NCI-H2196 treated with DMSO at 0.1 percent for 48 hours (cell line): Measurements from ENCODE around the gene ANKZF1.
"Not testable (repeated sequence)": the region's sequence is repeated elsewhere in the genome, so short reads cannot be mapped to it uniquely, and the experiment has no call there.

Source experiments
- DNase-seq: peaks from one replicate; lab custom pipeline; 2025; ENCODE audit not compliant: unreplicated experiment; lab: John Stamatoyannopoulos, UW

The ANKZF1 gene

DNA sequence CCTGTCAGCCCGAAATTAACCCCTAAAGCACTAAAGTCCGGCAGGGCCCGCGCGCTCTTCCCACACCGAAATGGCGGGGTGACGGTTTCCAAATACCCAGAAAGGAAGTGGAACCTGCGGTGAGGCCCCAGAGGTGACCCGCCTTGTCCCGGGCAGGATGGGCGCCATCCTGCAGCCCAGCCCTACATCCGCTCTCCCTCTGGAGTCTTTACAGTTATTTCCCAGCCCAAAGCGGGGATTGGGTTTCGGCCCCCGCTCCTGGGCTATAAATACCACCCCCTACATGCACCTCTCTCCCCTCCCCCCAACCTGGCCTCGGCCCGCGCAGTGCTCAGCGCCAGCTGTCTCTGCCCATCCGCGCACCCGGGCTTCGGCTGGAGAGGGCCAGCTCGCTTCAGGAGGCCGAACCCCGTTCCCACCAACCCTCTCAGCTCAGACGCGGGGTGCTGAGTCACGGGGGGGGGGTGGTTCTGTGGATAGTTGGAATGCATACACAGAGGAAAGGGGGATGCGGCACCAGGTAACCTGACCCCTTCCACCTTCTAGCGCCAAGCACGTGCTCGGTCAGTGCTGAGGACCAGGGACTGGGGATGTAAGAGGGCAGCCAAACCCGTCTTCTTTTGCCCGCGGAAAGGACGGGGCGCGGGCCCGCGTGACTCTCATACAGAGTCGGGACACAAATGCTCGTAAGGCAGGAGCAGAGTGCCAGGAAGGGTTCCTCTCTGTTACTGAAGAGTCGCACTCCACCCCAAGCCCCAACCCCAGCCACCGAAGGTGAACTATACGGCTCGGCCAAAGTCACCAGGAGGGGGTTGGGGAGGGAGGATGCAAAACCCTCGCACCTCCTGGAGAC is 23.5 kb downstream of the ANKZF1 start, which contains the start of gene TUBA4B:
TSS of gene TUBA4B (plus strand) at position 344 of the 853 bp plus-strand sequence. CDS start at position 509, 165 bp downstream.
- peak; percentile 11 for DNase-seq

DNA sequence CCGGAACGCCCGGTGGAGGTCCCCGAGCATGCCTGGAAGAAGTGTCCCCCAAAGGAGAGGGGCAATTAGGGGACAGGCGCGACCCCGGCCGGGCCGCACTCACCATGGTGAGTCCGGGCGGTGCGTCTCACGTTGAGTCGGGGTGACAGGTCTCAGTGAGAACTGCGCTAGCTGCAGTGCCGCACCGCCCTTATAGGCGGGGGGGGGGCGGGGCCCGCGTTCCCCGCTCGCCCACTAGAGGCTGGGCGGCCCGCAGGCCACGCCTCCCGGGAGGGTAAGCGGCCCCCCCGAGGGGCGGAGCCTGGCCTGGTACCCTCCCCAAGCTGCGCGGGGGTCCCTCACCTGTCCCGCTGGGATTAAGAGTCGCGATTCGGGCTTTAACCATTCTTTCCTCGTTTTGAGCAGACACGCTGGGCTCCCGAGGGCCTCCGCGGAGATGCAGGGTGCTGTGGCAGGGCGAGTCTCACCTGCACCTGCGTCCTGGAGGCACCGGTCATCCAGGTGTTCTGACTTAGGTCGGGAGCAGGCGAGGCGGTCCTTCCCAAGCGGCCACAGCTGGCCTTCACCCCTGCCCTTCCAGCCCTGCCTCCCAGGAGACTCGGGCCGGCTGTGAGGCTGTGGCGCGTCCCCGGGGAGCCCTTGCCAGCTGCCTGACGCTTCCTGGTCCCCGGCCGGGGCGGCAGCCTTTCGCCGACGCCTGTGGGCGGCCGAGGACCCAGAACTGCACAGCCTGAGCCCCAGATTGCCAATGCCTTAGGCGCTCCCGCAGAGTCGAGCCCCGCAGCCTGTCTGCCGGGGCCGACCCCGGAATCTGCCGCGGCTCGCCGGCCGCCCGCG is 24.4 kb downstream of the ANKZF1 start, which contains the start of gene TUBA4A:
TSS of gene TUBA4A (minus strand) at position 166 of the 837 bp plus-strand sequence. CDS start at position 106, 60 bp downstream.
- DNase-seq, result peak; percentile 51

DNA sequence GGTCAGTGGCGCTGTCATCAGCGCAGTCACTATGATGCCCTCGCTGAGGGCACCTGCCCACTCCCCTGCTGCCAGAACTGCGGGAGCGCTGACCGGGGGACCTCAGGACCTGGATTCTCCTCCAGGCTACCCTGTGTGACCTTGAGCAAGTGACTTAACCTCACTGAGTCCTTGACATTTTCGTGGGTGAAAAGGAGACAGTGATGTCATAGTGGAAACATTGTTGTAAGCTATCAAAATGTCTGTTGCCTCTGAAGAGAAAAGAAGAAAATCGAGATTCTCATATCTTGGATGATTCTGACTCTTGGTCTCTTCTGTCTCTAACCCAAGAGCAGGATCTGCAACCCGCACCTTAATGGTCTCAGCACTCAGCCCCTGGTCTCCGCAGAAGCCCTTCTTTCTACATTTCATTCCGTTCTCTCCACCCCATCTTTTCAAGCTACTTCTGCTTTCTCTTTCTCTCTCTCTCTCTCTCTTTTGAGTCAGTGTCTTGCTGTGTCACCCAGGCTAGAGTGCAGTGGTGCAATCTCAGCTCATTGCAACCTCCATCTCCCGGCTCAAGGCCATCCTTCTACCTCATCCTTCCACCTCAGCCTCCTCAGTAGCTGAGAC is 25.1 kb downstream of the ANKZF1 start:
- DNase-seq, result no peak

DNA sequence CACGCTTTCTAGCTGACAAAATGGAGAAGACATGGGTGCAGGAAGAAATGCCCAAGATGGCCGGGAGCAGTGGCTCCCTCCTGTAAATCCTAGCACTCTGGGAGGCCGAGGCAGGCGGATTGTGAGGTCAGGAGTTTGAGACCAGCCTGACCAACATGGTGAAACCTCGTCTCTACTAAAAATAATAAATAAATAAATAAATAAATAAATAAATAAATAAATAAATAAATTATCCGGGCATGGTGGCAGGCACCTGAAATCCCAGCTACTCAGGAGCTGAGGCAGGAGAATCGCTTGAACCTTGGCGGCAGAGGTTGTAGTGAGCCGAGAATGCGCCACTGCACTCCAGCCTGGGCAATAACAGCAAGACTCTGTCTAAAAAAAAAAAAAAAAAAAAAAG is 29.3 kb downstream of the ANKZF1 start:
- DNase-seq, result not testable (repeated sequence)

DNA sequence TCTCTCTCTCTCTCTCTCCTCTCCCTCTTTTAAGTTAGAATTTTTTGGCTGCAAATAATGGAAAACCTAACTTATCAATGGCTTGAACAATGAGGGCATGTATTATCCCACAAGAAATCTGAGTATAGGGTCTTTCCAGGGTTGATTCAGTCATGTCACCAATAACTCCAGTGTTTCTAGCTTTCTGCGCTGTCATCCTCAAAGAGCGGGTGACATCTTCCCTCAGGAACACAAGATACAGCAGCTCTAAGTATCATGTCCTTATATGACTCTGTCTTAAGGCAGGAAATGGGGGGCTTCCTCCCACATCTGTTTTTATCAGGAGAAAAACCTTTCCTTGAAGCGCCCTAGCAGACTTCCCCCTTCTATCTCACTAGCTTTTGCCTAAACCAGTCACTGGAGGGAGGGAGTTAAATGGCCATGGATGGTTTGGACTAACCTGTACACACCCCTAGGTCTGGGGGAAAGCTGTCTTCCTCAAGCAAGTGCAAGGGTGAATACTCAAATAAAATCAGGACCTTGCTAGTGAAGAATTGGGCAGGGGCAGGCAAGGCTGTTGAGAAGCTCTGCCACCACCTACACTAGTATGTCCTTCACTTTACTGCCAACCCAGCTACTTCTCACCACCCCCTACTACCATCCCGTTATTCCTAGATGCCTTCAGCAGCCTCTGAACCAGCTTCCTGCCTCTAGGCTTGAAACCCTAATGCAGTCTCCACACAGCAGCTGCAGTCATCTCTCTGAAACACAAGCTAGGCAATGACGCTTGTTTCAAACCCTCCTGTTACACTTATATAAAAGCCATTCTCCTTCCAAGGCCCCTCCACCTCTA is 31.6 kb downstream of the ANKZF1 start:
- DNase-seq, result no peak

DNA sequence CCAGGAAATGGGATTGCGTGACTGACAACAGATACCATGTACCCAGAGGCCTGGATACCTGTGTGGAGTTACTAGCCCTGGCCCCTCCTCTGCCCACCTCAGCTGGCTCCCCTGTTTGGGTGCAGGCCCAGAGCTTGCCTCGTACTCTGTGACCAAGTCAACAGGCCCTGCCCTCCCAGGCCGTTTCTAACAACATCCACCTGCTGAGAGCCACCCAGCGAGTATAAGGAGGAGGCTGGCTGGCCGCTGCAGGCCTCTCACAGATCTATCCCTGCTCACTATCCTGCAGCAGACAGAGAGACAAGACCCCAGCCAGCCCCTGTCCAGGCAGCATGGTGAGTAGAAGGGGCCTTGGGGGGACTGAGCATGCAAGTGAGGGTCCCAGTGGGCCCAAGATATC is 36.6 kb downstream of the ANKZF1 start:
- no peak for DNase-seq

DNA sequence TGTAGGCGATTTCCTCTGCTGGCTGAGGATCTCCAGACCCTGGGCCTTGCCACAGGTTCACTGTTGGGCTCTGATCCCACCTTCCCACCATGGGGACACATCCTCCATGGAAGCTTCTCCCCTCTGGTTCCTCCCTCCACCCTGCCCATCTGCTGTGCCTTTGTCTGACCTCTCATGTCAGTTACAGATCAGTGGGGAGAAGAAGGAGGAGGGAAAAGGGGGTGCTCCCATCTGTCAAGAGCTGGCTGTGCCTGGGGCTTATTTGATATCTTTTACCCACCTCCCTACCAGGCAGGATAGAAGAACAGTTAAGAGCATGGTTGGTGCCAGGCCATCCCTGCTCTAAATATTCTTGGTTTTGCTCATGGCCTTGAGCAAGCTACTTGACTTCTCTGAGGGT is 37.3 kb downstream of the ANKZF1 start:
- no peak for DNase-seq

DNA sequence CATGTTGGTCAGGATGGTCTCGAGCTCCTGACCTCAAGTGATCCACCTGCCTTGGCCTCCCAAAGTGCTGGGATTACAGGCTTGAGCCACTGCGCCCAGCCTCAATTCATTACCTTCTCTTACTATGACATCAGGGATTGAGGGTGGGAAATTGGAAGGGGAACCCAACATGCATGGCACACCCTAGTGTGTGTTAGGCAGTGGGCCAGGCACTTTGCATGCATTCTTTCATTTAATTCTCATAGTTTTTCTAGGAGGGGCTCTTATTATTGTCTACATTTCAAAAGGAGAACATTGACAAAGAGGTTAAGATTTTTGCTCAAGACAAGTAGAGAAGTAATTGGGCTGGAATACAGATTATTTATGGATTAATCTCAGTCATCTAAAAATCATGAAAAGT is 38.7 kb downstream of the ANKZF1 start:
- DNase-seq, result no peak

DNA sequence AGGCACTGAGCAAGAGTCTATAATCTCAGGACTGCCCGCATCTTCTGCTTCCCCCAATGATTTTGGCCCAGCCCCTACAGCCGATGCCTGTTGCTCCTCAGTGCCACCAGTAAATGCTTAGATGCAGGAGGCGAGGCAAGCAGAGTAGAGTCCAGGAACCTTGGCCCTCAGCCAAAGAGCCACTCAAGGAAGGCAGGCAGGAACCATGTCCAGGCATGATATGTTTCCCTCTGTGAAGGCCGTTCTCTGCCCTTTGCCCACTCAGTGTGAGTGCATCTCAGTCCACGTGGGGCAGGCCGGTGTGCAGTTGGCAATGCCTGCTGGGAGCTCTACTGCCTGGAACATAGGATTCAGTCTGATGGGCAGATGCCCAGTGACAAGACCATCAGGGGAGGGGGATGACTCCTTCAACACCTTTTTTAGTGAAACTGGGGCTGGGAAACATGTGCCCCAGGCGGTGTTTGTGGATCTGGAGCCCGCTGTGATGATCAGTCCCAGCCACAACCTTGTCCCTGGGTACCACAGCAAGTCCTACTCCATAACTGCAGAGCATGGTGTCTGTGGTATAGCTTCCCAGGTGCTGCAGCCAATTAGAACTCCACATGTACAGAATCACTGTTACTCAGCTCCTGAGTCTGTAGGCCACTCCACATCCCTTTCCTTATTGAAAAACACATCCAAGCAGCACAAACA is 39.9 kb downstream of the ANKZF1 start:
- peak; percentile 51 for DNase-seq

DNA sequence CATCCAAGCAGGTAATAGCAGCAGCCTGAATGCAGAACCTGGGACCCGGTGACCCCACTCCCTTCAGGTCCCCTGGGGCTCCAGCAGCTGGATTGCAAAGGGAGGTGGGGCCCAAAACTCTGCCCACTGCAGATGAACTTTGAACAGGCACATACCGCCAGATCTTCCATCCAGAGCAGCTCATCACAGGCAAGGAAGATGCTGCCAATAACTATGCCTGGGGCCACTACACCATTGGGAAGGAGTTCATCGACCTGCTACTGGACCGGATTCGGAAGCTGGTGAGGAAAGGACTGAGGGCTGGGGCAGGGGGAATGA is 40.4 kb downstream of the ANKZF1 start:
- DNase-seq, result no peak

DNA sequence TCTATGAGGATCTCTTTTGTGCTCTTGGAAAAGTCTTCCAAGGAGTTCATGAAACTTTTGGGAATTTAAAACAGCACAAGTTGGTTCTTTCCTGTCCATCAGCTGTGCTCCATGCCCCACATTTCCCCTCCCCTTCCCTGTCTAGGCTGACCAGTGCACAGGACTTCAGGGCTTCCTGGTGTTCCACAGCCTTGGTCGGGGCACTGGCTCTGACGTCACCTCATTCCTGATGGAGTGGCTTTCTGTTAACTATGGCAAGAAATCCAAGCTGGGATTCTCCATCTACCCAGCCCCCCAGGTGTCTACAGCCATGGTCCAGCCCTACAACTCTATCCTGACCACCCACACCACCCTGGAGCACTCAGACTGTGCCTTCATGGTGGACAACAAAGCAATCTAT is 41.4 kb downstream of the ANKZF1 start:
- DNase-seq, result no peak

DNA sequence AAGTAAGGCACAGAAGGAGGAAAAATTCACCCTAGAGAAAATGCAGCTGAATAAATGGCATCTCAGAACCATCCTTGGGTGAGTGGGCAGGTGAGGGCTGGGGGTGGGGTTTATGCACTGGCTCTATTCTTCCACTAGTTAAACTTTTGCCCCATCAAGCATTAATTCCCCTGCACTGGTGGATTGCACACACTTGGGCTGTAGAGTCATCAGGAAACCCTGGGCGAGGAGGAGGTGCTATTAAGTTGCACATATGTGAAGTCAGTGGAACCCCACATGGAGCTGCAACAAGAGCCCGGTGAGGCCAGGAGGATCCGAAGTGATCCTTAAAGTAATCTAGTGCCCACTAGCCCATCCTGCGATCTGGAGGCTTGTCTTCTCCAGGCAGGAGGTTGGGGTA is 42.8 kb downstream of the ANKZF1 start:
- no peak for DNase-seq

DNA sequence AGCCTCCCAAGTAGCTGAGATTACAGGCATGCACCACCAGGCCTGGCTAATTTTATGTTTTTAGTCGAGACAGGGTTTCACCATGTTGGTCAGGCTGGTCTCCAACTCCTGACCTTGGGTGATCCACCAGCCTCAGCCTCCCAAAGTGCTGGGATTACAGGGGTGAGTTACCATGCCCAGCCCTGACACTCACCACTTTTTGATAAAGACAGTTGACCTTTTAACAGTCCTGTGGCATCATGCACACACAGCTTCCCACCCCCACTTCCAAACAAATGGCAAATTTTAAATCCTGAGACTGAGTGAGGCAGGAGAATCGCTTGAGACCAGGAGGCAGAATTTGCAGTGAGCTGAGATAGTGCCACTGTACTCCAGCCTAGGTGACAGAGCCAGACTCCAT is 43.4 kb downstream of the ANKZF1 start:
- DNase-seq, result no peak

DNA sequence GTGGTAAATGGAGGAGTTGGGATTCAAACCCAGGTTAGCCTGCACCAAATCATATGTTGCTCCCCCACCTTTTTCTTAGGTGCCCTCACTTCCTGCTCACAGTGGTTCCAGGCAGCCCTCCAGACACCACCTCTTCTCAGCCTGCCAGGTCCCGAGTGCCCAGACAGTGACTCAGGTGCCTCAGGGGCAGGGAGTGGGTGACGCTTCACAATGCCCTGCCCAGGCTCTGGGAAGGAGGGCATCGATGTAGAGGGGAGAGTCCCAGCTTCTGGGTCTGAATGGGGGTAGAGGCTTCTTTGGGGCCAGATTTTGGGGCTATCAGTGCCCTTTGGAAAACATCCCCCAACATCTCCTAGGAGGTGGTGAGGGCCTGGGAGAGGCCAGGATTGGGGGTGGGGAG is 44.3 kb downstream of the ANKZF1 start:
- DNase-seq, result no peak

DNA sequence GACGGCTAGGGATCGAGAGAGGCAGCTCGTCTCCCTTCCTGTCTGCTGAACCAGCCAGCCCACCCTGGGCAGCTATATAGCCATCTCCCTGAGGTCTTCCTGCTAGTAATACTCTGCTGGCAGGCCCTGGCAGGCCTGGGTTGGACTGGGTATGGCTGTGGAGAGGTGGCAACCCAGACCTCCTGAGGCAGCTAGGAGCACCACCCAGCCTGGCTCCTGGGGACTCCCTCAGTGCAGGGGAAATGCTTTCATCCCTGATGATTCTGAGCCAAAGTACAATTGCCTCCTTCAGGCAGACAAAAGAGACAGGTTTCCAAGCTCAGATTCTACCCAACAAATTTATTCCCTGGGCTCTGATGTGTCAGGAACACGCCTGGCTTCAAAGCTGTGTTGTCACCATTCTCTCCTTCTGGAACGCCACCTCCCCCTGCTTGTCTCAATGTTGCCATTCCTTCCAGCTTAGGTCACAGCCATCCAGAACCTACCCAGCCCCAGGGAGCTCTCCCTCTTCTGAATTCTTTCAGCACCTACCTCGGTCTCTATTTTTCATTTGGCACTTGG is 44.8 kb downstream of the ANKZF1 start:
- no peak for DNase-seq

DNA sequence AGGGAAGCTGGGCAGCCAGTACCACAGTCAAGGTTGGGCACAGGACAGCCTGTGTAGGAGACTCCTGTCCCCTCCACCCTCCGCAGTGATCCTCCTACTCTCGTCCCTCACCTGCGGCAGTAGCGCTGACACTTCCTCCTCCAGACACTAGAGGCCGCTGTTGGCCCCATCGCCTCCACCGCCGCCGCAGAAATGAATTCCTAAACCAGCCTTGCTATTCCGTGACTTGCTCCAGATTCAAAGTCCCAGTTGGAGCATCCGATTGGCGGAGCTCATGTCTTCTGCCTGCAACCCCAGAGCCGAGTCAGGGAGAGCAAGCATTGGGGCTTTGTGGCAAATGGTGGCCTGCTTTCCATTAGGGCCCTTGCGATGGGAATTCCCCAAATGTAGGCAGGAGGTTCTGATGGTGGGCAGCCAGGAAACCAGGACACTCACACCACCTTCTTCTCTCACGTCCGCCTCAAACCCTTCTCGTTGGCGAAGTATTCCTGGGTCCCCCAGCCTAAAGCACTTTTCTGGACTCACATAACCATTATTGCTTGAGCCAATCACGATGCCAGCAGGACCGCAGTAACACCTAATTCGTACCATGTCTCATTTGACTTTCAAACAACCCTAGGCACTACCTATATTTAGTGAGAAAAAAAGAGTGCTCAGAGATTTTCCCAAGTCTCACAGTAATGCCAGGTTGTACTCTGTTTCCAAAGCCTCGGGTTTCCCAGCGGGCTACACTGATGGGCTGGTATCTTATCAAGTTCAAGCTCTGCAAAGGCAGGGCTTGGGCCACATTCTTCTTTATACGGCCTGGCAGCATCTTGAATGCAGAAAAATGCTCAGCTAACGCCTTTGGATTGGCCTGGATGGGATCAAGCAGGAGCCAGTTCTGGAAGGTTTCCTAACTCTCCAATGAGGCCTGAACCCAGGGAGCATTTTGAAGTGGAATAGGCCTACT is 48.4 kb downstream of the ANKZF1 start:
- DNase-seq, result peak; percentile 86

DNA sequence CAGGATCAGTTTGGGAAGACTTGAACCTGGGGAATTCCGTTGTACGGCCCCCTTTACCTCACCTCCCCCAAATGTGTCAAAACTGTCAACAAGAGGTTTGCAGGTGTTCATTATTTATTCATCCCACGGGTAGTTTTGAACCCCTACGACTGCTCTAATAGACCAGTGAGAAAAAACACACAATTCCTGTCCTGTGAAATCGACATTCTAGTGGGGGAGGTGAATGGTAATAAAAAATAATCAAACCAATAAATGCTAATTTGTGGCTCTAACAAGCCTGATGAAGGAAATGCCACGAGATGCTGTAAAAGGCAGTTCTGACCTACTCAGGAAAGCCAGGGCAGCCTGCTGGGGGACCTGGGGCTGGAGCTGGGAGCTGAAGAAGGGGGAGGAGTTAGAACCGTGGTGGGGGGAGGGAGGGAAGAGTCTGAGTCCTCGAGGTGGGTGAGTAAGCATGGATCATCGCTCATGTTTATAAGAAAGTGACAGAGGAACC is 49.1 kb downstream of the ANKZF1 start:
- DNase-seq, result no peak

DNA sequence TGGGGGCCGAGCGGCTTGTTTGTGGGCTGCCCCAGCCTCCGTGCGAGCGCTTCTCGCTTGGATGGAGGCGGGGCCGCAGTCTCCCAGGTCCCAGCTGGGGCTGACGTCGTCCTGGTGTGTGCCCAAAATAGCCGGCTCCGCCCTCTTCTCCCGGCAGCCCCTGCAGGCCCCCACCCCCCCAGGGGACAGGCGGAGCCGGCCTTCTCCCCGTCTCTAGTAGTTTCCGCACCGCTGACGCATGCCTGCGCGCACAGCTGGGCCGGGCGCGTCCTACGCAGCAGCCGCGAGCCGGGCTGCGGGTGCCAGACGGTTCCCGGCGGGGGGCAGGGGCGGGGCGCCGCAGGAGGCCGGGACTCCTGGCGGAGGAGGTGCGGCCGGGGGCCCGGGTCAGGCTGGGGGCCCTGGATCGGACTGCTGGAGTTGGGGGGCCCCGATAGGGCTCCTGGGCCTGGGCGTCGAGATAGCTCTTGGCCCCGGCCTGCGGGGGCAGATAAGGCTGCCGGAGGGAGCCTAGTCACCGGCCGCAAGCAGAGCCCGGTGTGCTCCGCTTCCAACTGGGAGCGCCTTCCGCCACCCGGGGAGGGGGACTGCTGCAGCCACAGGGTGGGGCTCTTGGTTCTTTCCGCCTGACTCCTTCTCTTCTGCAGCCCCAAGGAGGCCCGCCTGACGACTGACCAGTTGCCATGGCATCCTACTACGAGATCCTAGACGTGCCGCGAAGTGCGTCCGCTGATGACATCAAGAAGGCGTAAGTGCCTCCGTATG is 49.7 kb downstream of the ANKZF1 start, which contains the start of gene DNAJB2:
TSS of gene DNAJB2 (plus strand) at position 216 of the 765 bp plus-strand sequence. CDS start at position 684, 468 bp downstream.
- peak; percentile 96 for DNase-seq
